SK-N-SH (cell line): ENCODE measurements around the gene VRTN. TPM values are rescaled to one million over a fixed set of nuclear protein-coding genes. Genes with fewer than 3 reads are reported as not detected.

Source experiments
- CTCF ChIA-PET: fragments of 300-600, 350-600 bp; formaldehyde crosslinking; extraction: SDS; loops from one replicate; lab custom pipeline; 2021; lab: Yijun Ruan, JAX
- POLR2A ChIA-PET: fragments of 350-600 bp; sonication (Branson Sonifier 250); formaldehyde crosslinking; extraction: SDS; loops from one replicate; lab custom pipeline; 2020; ENCODE audit warnings: antibody characterized with exemption, inconsistent platforms; lab: Yijun Ruan, JAX
- DNase-seq: peaks from one replicate; pipeline ENCODE4 v3.0.0; 2012
- H2AFZ ChIP-seq: fragments of 200-600 bp; sonication (generic); 2 replicates; pipeline ENCODE4 v1.8.1; 2016; ENCODE audit warnings: antibody characterized with exemption, mild to moderate bottlenecking, low read depth
- H3F3A ChIP-seq: fragments of 200-600 bp; sonication (generic); replicated peaks from 2 replicates; pipeline ENCODE3; 2016; ENCODE audit warnings: antibody characterized with exemption, mild to moderate bottlenecking; ENCODE audit not compliant: insufficient read depth
- H3K27ac ChIP-seq, 2 experiments: fragments of 200-500 bp in 1 of 2; fragments of 200-600 bp in 1 of 2; sonication (Bioruptor generic) in 1 of 2; sonication (generic), shearing (Covaris generic) in 1 of 2; 2 replicates each; pipeline versions ENCODE4 v1.5.1 to v1.6.1; 2014 to 2016; ENCODE audit warnings: low read depth in 2 of 2, inconsistent platforms in 1 of 2, low read length in 1 of 2, mild to moderate bottlenecking in 1 of 2, mixed read lengths in 1 of 2
- H3K27me3 ChIP-seq: fragments of 200-600 bp; sonication (generic), shearing (Covaris generic); 2 replicates; pipeline ENCODE4 v1.6.1; 2016; ENCODE audit warnings: mixed run types; ENCODE audit not compliant: insufficient read depth
- H3K36me3 ChIP-seq, 2 experiments: fragments of 200-500 bp in 1 of 2; fragments of 200-600 bp in 1 of 2; sonication (Bioruptor generic) in 1 of 2; sonication (generic) in 1 of 2; replicated peaks in 1 of 2; 2 replicates each; pipeline versions ENCODE3 to v1.5.1; 2014 to 2016; ENCODE audit warnings: low read length in 1 of 2, mild to moderate bottlenecking in 1 of 2; ENCODE audit not compliant: insufficient read depth in 2 of 2, control insufficient read depth in 1 of 2
- H3K4me1 ChIP-seq, 2 experiments: fragments of 200-500 bp in 1 of 2; fragments of 200-600 bp in 1 of 2; sonication (Bioruptor generic) in 1 of 2; sonication (generic), shearing (Covaris generic) in 1 of 2; 2 replicates each; pipeline versions ENCODE4 v1.5.1 to v1.6.1; 2014 to 2016; ENCODE audit warnings: low read depth in 1 of 2, low read length in 1 of 2, mixed run types in 1 of 2; ENCODE audit not compliant: insufficient read depth in 2 of 2, control insufficient read depth in 1 of 2
- H3K4me2 ChIP-seq: fragments of 200-600 bp; sonication (generic), shearing (Covaris generic); 2 replicates; pipeline ENCODE4 v1.6.1; 2017; ENCODE audit warnings: mixed run types
- H3K4me3 ChIP-seq, 2 experiments: fragments of 200-500 bp in 1 of 2; fragments of 200-600 bp in 1 of 2; sonication (Bioruptor generic) in 1 of 2; sonication (generic), shearing (Covaris generic) in 1 of 2; 2 replicates each; pipeline versions ENCODE4 v1.5.1 to v1.8.1; 2014 to 2016; ENCODE audit warnings: low read depth in 2 of 2, inconsistent platforms in 1 of 2, low read length in 1 of 2, mild to moderate bottlenecking in 1 of 2, mixed read lengths in 1 of 2, moderate library complexity in 1 of 2
- H3K79me2 ChIP-seq: fragments of 200-600 bp; sonication (generic); 2 replicates; pipeline ENCODE4 v1.8.1; 2017; ENCODE audit warnings: mild to moderate bottlenecking; ENCODE audit not compliant: insufficient read depth
- H3K9ac ChIP-seq: fragments of 200-600 bp; sonication (generic); 2 replicates; pipeline ENCODE4 v1.6.1; 2017; ENCODE audit warnings: mixed run types
- H3K9me2 ChIP-seq: fragments of 200-600 bp; sonication (generic); 2 replicates; pipeline ENCODE4 v1.6.1; 2017; ENCODE audit warnings: mixed run types
- H3K9me3 ChIP-seq: fragments of 200-600 bp; sonication (generic); 2 replicates; pipeline ENCODE4 v1.6.1; 2017; ENCODE audit warnings: mixed run types, mild to moderate bottlenecking, moderate library complexity
- H4K20me1 ChIP-seq: fragments of 200-600 bp; sonication (generic); 2 replicates; pipeline ENCODE4 v1.6.1; 2017; ENCODE audit warnings: mild to moderate bottlenecking, mixed run types; ENCODE audit not compliant: insufficient read depth
- CHD2 ChIP-seq: fragments of 150-350 bp; IDR thresholded peaks from 2 replicates; pipeline ENCODE4 v1.6.1; 2018; ENCODE audit warnings: low read length; ENCODE audit not compliant: partially characterized antibody
- EP300 ChIP-seq, 2 experiments: IDR thresholded peaks; 2 replicates each; pipeline versions ENCODE4 v1.4.0 to v1.6.1; 2012; ENCODE audit warnings: borderline replicate concordance in 1 of 2, low read depth in 1 of 2, low read length in 1 of 2
- FOXJ3 ChIP-seq: sonication (generic); formaldehyde crosslinking; IDR thresholded peaks from 2 replicates; pipeline ENCODE4 v1.5.1; 2020; ENCODE audit warnings: mild to moderate bottlenecking, missing genetic modification reagents
- GABPA ChIP-seq: IDR thresholded peaks from 2 replicates; pipeline ENCODE4 v1.4.0; 2012; ENCODE audit warnings: low read depth, mild to moderate bottlenecking
- GATA2 ChIP-seq: sonication (generic); formaldehyde crosslinking; IDR thresholded peaks from 2 replicates; pipeline ENCODE4 v1.5.0; 2020; ENCODE audit warnings: mild to moderate bottlenecking, missing genetic modification reagents
- IRF3 ChIP-seq: fragments of 150-350 bp; IDR thresholded peaks from 2 replicates; pipeline ENCODE4 v1.6.1; 2016; ENCODE audit warnings: mild to moderate bottlenecking, low read depth, low read length
- MAX ChIP-seq: IDR thresholded peaks from 2 replicates; pipeline ENCODE4 v1.4.0; 2012; ENCODE audit warnings: low read depth
- NRF1 ChIP-seq: IDR thresholded peaks from 2 replicates; pipeline ENCODE4 v1.6.1; 2012; ENCODE audit warnings: low read depth, mild to moderate bottlenecking, low read length
- POLR2AphosphoS5 ChIP-seq: IDR thresholded peaks from 2 replicates; pipeline ENCODE4 v1.6.1; 2012; ENCODE audit warnings: low read depth, low read length
- RAD21 ChIP-seq: IDR thresholded peaks from 2 replicates; pipeline ENCODE4 v1.6.1; 2012; ENCODE audit warnings: mild to moderate bottlenecking, low read length
- RFX5 ChIP-seq: IDR thresholded peaks from 2 replicates; pipeline ENCODE4 v1.6.1; 2012; ENCODE audit warnings: mild to moderate bottlenecking, improper control_type of control experiment, low read length
- RXRA ChIP-seq: IDR thresholded peaks from 2 replicates; pipeline ENCODE4 v1.4.0; 2012; ENCODE audit warnings: low read depth, mild to moderate bottlenecking, borderline replicate concordance
- SIN3A ChIP-seq: IDR thresholded peaks from 2 replicates; pipeline ENCODE4 v1.6.1; 2012; ENCODE audit warnings: low read depth, mild to moderate bottlenecking, low read length, moderate library complexity, borderline replicate concordance
- TAF1 ChIP-seq: IDR thresholded peaks from 2 replicates; pipeline ENCODE4 v1.6.1; 2012; ENCODE audit warnings: low read depth, mild to moderate bottlenecking, low read length, moderate library complexity, borderline replicate concordance
- USF2 ChIP-seq: fragments of 150-350 bp; IDR thresholded peaks from 2 replicates; pipeline ENCODE4 v1.6.1; 2017; ENCODE audit warnings: antibody characterized with exemption, low read length, low read depth, borderline replicate concordance
- YY1 ChIP-seq: IDR thresholded peaks from 2 replicates; pipeline ENCODE4 v1.4.0; 2012; ENCODE audit warnings: low read depth, mild to moderate bottlenecking
- ZBTB33 ChIP-seq: IDR thresholded peaks from 2 replicates; pipeline ENCODE4 v1.4.0; 2012; ENCODE audit warnings: low read depth, borderline replicate concordance
- WGBS: methylation state at CpG from one replicate; pipeline ENCODE4 v1.1.6; 2017; ENCODE audit warnings: low lambda C conversion rate; 5-methylcytosine and 5-hydroxymethylcytosine counted together
- polyA plus RNA-seq, 3 experiments: library from polyadenylated mRNA; depleted of rRNA; stranded (reverse); fragments of >200 nt; gene quantifications; 2 replicates each; pipeline ENCODE4 v1.2.3, GENCODE V29; 2012

Gene VRTN
- polyA plus RNA-seq, 1 of the 3 experiments (the other 2 are of a cell fraction), result not detected

- no peak for TF ChIP-seq NRF1
Measured at GRCh38 chr14:74312161-74312560, 36.1 kb upstream of the VRTN start (continued).

GRCh38 chr14:74313601-74314000 lies 34.7 kb upstream of the VRTN start:
- DNase-seq, result no peak
- ChIA-PET POLR2A (interaction anchor here (0.8 kb wide), 1 partner anchor 11 kb away, joined by 3 read pairs; the partner anchor contains the start of gene ABCD4), CTCF (interaction anchor here (1.0 to 1.6 kb wide), 4 partner anchors 12 to 165 kb away, joined by 3 to 6 read pairs (median 4); no protein-coding TSS in a partner anchor)
- no peaks in the 10 kb centered on the region for H3K9me2 ChIP-seq
- H3K36me3 ChIP-seq, result no peaks in the 10 kb centered on the region
- H3K9ac ChIP-seq, result no peak overlapping the region
- no peaks in the 10 kb centered on the region for H4K20me1 ChIP-seq
- no peaks in the 10 kb centered on the region for H3K4me1 ChIP-seq
- 61% methylated on average over 5 of the region's 5 CpGs for WGBS
- H3K27ac ChIP-seq, result no peak overlapping the region
- H3F3A ChIP-seq, result no peaks in the 10 kb centered on the region
- no peaks in the 10 kb centered on the region; the same call in 1 of the 2 replicates for H3K27me3 ChIP-seq
- no peak overlapping the region for H2AFZ ChIP-seq
- H3K9me3 ChIP-seq, result no peaks in the 10 kb centered on the region
- no peak overlapping the region for H3K4me3 ChIP-seq
- no peak overlapping the region for H3K4me2 ChIP-seq
- no peaks in the 10 kb centered on the region for H3K79me2 ChIP-seq
- TF ChIP-seq IRF3, result no peak
- no peak for TF ChIP-seq ZBTB33
- no peak for TF ChIP-seq RXRA
- TF ChIP-seq RAD21, result no peak
- no peak for TF ChIP-seq GATA2 (CRISPR knock-in tag)
- TF ChIP-seq MAX, result no peak
- no peak for TF ChIP-seq EP300 (IDR thresholded peaks at IDR 0.05; ENCODE audit: borderline replicate concordance in 1 of 2, low read depth in 1 of 2, low read length in 1 of 2)
- no peak for TF ChIP-seq YY1
- TF ChIP-seq FOXJ3 (CRISPR knock-in tag), result no peak
- TF ChIP-seq POLR2AphosphoS5, result no peak
- TF ChIP-seq CHD2, result no peak
- TF ChIP-seq USF2, result no peak
- no peak for TF ChIP-seq SIN3A
- no peak for TF ChIP-seq TAF1
- TF ChIP-seq RFX5, result no peak
- no peak for TF ChIP-seq GABPA
- TF ChIP-seq, all 33 proteins: peak for 0
